Erythroblast (primary cell): ENCODE results near the gene FLAD1.

Experiments
- DNase-seq, 2 experiments: peaks; one replicate each; lab custom pipeline; 2025; lab: John Stamatoyannopoulos, UW
- GATA1 ChIP-seq: IDR thresholded peaks from 2 replicates; pipeline ENCODE4 v1.6.1; 2011; ENCODE audit warnings: low read depth, mild to moderate bottlenecking, control low read depth, low read length, moderate library complexity
- POLR2A ChIP-seq: IDR thresholded peaks from 2 replicates; pipeline ENCODE4 v1.6.1; 2011; ENCODE audit warnings: mild to moderate bottlenecking, low read length

The FLAD1 gene

DNA sequence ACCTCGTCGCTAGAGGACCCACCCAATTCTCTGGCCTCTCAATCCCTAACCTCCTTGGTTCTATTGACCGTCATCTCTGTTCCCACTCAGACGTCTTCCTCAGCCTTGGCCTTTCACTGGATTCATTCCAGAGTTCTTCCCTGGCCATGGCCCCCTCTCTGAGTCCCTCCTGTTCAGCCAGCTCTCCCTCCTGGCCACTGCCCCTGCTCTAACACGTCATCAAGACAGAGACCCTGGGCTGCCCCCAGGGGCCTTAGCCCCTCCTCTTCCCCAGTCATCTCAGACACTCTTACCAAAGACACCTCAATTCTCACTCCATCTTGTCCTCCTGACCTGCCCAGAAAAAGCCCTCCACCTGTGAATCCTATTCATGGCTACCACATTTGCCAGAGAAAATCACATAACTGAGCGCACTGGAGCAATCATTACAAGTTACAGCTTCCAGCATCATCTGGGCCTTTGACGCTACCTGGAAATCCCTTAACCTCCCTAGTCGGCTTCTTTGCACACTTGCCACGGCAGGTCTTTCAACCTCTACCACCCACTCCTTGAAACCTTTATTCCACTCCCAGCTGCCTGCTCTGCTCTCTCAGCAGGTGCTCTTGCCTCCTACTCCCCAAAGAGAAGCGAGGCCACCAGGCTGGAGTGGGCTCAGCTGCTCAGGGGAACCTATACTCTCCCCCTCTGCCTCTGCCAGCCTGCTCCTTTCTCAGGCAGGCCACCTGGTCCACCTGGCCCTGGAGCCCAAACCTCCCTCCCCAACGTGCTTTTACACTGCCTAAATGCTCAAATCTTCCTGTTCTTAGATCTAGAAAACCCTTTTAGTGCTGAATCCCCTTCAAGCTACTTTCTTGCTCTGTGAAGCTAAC lies 36.5 kb downstream of the FLAD1 start:
- no peak for TF ChIP-seq POLR2A
- TF ChIP-seq GATA1: no peak
- no peak for DNase-seq

DNA sequence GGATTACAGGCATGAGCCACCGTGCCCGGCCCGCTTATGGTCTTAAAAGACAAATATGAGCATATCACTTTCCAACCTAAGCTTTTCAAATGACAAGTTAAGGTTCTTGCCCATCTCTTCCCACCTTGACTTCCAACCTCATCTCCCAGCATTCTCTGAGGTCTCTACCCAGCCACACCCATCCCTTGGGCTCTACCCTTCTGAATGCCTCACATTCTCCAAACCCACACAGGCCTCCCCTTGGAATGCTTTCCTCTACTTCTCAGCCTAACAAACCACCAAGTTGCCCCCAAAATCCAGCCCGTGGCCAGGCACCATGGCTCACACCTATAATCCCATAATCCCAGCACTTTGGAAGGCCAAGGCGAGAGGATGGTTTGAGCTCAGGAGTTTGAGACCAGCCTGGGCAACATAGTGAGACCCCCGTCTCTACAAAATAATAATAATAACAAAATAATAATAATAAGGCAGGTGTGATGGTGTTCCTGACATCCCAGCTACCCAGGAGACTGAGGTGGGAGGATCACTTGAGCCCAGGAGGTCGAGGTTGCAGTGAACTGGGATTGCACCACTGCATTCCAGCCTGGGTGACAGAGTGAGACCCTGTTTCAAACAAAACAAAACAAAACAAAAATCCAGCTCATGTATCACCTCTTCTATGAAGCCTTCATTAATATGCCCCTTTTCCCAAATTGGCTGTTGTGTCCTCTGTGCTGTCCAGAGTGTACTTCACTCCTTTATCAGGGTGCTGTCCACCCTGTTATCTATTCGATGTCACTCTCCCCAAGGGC lies 39.2 kb downstream of the FLAD1 start:
- no peak for DNase-seq
- TF ChIP-seq POLR2A: no peak
- no peak for TF ChIP-seq GATA1

DNA sequence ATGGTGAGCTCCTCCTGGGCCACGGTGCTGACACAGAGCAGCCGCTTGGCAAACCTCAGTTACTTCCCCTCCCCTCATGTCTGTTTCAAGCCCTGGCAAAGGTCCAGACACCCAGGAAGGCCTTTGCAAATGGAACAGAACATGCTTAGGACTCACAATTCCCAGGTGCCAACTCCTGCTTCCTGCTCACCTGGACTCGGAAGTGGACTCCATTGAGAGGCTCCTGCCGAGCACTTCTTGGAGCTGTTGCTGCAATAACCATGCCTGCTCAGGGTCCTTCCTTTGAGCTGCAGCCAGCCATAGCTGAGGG lies 39.7 kb downstream of the FLAD1 start:
- peak; percentile 61 to 68 for DNase-seq
- TF ChIP-seq POLR2A (no peak), GATA1 (no peak)

DNA sequence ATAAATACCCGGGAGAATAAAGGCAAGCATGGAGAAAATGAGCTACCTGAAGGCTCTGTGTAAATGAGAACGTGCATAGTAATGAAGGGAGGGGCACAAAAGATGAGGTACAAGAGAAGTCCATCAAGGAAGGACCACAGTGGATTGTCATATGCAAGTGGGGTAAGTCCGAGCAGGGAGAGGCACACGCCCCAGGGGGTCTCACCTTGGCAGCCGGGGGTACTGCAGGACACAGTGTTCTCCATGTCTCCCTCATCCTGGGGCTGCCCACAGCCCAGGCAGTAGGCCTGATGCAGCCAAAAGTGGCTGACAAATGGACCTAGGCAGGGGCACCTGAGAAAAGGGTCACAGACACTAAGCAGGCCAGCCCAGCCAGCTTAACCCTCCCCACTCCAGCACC lies 40.5 kb downstream of the FLAD1 start:
- DNase-seq: no peak
- TF ChIP-seq GATA1 (no peak), POLR2A (no peak)

DNA sequence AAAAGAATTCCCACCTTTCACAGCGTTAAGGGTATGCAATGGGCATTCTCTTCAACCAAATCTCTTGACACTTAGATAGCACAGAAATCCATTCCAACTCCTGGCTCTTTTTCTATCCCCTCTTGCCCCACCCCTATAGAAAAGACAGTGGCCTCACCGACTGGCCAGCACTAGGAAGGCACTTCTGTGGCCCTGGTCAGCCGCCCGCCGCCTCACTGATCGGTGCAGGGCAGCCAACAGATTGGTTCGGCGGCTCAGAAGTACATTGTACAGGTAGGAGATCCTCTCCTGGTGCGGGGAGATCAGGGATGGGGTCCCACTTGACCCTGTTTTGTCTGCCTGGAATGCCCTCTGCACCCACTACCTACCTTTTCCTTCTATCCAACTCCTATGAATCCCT lies 41.2 kb downstream of the FLAD1 start:
- no peak for DNase-seq

DNA sequence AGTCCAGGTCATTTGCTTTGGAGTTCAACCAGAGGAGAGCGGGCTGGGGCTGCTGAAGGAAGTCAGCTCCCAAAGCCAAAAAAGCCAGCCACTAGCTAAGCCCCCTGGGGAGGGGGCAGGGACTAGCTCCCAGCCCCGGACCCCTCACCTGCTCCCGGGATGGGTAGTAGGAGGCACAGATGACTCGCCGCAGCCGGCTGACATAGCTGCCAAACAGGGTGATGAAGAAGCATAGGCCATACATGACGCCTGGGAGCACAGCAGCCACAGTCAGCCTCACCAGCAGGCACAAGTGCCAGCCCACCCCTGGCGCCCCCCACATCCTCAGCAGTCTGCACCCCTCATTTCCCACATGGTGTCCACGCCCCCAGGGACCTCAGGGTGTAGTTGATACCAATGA lies 43.0 kb downstream of the FLAD1 start:
- TF ChIP-seq GATA1 (no peak), POLR2A (no peak)
- DNase-seq: no peak

More for the DNA sequence above, 41.2 kb downstream of the FLAD1 start:
- no peak for TF ChIP-seq POLR2A
- TF ChIP-seq GATA1: no peak

DNA sequence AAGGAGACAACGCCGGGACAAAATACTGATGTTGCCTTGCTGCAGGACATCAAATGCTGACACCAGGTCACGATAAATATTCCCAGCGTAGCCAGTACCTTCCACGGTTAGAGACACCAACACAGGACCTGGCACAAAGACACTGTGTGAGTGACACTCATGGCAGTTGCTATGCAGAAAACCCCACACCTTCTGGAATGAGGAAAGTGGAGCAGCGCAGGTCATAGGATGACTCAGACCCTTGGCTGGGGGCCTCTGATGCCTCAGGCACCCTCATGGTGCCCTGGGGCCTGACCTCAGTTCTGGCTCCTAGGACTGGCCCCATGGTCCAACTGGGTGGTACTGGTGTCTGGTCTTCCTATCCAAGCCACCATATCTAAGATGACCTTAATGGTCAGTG lies 43.4 kb downstream of the FLAD1 start:
- no peak for DNase-seq
- TF ChIP-seq GATA1: no peak
- no peak for TF ChIP-seq POLR2A

DNA sequence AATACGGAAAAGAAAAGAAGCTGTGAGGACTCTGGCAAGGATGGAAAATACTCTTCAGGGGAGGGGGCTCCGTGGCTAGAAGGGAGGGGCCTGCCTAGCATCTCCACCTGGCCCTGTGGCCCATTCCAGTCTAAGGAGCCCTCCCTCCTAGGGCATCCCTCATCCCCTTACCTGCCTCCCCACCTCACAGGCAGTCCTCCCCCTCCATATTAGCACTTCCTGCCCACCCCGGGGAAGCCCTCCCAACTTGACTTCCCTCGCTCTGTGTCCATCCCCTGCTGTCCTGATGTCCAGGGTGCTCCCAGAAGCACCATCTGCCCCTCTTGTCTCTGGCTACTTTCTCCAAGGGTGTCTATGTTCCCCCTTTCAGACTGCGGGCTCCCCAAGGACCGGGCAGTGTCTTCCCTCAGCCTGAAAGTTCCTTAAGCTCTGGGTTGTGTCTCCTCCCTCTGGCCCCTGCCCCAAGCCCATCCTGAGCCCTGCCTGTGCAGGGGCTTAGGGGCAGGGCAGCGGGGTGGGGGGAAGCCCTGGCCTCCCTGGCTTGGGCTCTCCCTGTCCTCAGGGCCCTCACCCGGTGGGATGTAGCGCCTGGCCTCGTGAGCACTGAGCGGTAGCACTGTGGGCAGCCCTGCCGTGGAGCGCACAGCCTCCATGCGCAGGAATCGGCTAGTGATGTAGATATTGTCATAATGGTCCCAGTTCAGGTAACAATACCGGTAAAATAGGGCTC lies 46.5 kb downstream of the FLAD1 start:
- TF ChIP-seq GATA1 (no peak), POLR2A (no peak)
- DNase-seq: no peak

DNA sequence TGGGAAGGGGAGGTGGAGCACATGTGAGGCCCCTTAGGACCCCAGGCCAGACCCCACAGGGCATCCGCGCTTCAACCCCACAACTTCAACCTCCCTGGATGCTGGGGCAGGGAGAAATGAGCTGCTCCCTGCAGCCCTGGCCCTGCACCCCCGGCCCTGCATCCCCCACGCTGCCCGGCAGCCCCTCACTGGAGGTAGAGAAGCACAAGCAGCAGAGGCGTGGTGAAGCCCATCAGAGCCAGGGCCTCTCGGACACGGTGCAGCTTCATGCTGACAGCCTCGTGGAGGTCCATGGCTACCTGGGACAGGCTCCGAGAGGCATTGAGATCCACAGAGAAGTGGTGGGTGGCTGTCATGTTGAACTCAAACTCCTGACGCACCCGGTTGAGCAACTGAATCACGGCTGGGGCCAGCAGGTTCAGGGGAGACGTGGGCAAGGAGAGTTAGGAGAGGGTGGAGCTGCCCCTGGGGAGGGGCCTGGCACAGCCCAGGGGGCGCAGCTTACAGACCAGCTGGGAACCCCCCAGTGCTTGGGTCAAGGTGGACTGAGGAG lies 47.2 kb downstream of the FLAD1 start:
- DNase-seq: no peak

DNA sequence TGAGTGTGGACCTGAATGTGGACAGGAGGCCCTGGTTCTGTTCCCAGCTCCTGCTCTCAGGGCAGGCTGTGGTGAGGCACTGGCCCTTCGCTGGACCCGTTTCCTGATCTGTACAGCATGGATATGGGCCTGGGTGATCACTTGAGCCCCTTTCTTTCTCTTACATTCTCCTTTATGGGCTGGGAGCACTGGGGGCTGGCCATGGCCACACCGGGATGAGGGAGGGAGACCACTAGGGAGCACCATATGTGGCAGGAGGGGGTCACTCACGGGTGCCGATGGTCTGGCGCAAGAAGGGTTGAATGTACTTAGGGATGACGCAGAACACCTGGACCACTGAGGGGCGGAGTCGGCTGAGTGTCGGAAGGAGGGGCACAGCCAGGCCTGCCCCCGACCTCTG lies 47.8 kb downstream of the FLAD1 start:
- DNase-seq: no peak
- TF ChIP-seq GATA1: no peak
- TF ChIP-seq POLR2A: no peak

More for the DNA sequence above, 47.2 kb downstream of the FLAD1 start:
- TF ChIP-seq GATA1: no peak
- no peak for TF ChIP-seq POLR2A

DNA sequence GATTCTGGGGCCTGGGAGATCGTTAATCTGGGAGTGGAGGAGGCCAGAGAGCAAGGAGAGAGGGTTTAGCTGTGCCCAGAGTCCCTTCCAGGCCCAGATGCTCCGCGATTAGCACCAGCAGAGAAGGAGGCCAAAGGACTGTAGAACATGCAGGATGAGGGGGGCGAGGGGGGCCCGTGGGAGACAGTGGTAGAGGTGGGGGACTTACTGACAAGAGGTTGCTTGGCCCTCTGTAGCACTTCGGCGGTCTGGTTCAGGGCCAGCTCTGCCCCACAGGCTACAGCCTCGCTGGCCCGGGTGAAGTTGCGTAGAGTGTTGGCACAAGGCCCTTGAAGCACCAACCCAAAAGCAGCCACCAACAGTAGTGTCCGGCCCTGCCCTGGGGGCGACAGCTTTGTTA lies 49.7 kb downstream of the FLAD1 start:
- DNase-seq: no peak
- TF ChIP-seq GATA1 (no peak), POLR2A (no peak)

DNA sequence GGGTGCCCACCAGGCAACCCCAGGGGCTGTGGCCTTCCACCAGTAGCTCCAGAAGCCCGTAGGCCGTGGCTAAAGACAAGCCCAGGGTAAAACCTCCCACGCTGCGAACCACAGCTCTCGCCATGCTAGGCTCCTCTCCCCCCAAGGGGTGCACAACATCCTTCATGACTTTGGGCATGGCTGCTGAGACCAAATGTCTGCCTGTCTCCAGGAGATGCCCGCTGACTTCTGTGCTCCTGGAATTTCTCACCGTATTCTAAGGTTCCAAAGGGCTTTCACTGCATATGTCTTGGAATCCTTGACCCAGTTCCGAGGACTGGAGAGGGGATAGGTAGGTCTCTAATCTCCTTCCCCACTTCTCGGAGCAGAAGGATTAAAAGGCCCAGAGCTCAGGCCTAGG lies 50.4 kb downstream of the FLAD1 start, which contains the start of the genes DCST1 and DCST2:
DCST1 (plus strand) TSS at position 301 of the 400 bp plus-strand sequence. CDS start 213 bp downstream, outside the sequence.
DCST2 (minus strand) TSS at position 258 of the 400 bp plus-strand sequence; CDS start at position 178, 80 bp downstream.
- TF ChIP-seq POLR2A (no peak), GATA1 (no peak)
- DNase-seq: no peak
